H1 (cell line): Measurements from ENCODE around the gene ENDOU.

ENCODE experiments used
- BRCA1 ChIP-seq: IDR thresholded peaks from 2 replicates; pipeline ENCODE4 v1.6.1; 2012; ENCODE audit warnings: low read depth, low read length, improper control_type of control experiment
- CTCF ChIP-seq, 3 experiments: IDR thresholded peaks; 1 replicate in 2 of 3; 2 replicates in 1 of 3; pipeline versions ENCODE4 v1.5.1 to v1.6.1; 2011; ENCODE audit warnings: low read length in 3 of 3, mild to moderate bottlenecking in 3 of 3, inconsistent platforms in 2 of 3, low read depth in 1 of 3, moderate library complexity in 1 of 3; ENCODE audit not compliant: insufficient read depth in 1 of 3; ENCODE audit errors: control extremely low read depth in 1 of 3
- EGR1 ChIP-seq: IDR thresholded peaks from 2 replicates; pipeline ENCODE4 v1.6.1; 2011; ENCODE audit warnings: low read depth, low read length, borderline replicate concordance
- EZH2 ChIP-seq: fragments of 200-600 bp; sonication (generic); IDR thresholded peaks from 2 replicates; pipeline ENCODE4 v1.7.1; 2012; ENCODE audit warnings: low read depth, mild to moderate bottlenecking, moderate library complexity, low read length, inconsistent platforms; ENCODE audit not compliant: severe bottlenecking
- FOSL1 ChIP-seq: IDR thresholded peaks from 2 replicates; pipeline ENCODE4 v1.6.1; 2011; ENCODE audit warnings: mild to moderate bottlenecking, low read depth, low read length, moderate library complexity; ENCODE audit not compliant: insufficient read depth
- GABPA ChIP-seq: IDR thresholded peaks from 2 replicates; pipeline ENCODE4 v1.6.1; 2011; ENCODE audit warnings: mild to moderate bottlenecking, low read length, moderate library complexity, borderline replicate concordance; ENCODE audit not compliant: insufficient read depth
- GTF2F1 ChIP-seq: IDR thresholded peaks from 2 replicates; pipeline ENCODE4 v1.6.1; 2012; ENCODE audit warnings: low read depth, low read length, improper control_type of control experiment, borderline replicate concordance
- POLR2A ChIP-seq, 2 experiments: IDR thresholded peaks; 1 replicate in 1 of 2; 2 replicates in 1 of 2; pipeline ENCODE4 v1.6.1; 2011; ENCODE audit warnings: low read depth in 2 of 2, low read length in 2 of 2, mild to moderate bottlenecking in 2 of 2; ENCODE audit errors: control extremely low read depth in 1 of 2
- POLR2AphosphoS5 ChIP-seq: IDR thresholded peaks from 2 replicates; pipeline ENCODE4 v1.6.1; 2011; ENCODE audit warnings: low read depth, low read length
- RNF2 ChIP-seq: fragments of 200-900, 300-1000 bp; sonication (generic); IDR thresholded peaks from 2 replicates; pipeline ENCODE4 v1.7.1; 2016; ENCODE audit warnings: borderline replicate concordance, low read depth, mild to moderate bottlenecking, antibody characterized with exemption, low read length; ENCODE audit not compliant: poor library complexity, severe bottlenecking; ENCODE audit errors: missing control alignments
- SAP30 ChIP-seq: fragments of 300-600 bp; sonication (generic); IDR thresholded peaks from 2 replicates; pipeline ENCODE4 v1.7.1; 2012; ENCODE audit warnings: low read length, moderate library complexity, mild to moderate bottlenecking, inconsistent platforms; ENCODE audit not compliant: insufficient read depth, insufficient replicate concordance
- SP4 ChIP-seq: IDR thresholded peaks from 2 replicates; pipeline ENCODE4 v1.6.1; 2012; ENCODE audit warnings: low read length, inconsistent platforms
- TAF1 ChIP-seq: IDR thresholded peaks from 2 replicates; pipeline ENCODE4 v1.6.1; 2011; ENCODE audit warnings: mild to moderate bottlenecking, low read depth, low read length
- ZNF274 ChIP-seq: IDR thresholded peaks from 2 replicates; pipeline ENCODE4 v1.7.0; 2012; ENCODE audit warnings: low read length, borderline replicate concordance; ENCODE audit errors: extremely low read depth

- TF ChIP-seq CTCF (IDR thresholded peaks at IDR 0.05; ENCODE audit: control extremely low read depth in 1 of 3, insufficient read depth in 1 of 3, low read depth in 1 of 3, low read length in 3 of 3) = no peak
- no peak for TF ChIP-seq FOSL1
- no peak for TF ChIP-seq POLR2A (IDR thresholded peaks at IDR 0.05; ENCODE audit: control extremely low read depth in 1 of 2, low read depth in 2 of 2, low read length in 2 of 2)
- TF ChIP-seq EZH2 = no peak
- TF ChIP-seq POLR2AphosphoS5 = no peak
- no peak for TF ChIP-seq GTF2F1
- TF ChIP-seq TAF1 = no peak
- no peak for TF ChIP-seq GABPA
- no peak for TF ChIP-seq RNF2
- TF ChIP-seq EGR1 = no peak
- TF ChIP-seq ZNF274 = no peak
- TF ChIP-seq BRCA1 = no peak
- TF ChIP-seq SP4 = no peak
- TF ChIP-seq SAP30 = no peak
Measured at GRCh38 chr12:47707355-47707754, 17.9 kb downstream of the ENDOU start.
